ENCODE measurements around the gene PKDREJ.

GRCh38 chr22:46251816-46252380 is 11.2 kb downstream of the PKDREJ start:
- TF ChIP-seq CTCF (optimal IDR thresholded peaks at IDR 0.05 in 1 of 3, IDR thresholded peaks at IDR 0.05 in 1 of 3, conservative IDR thresholded peaks at IDR 0.05 in 1 of 3; ENCODE audit: extremely low read depth in 1 of 3, insufficient read depth in 2 of 3, low read length in 3 of 3) = no peak
- no peak for TF ChIP-seq EZH2 (IDR thresholded peaks at IDR 0.05; ENCODE audit: low read length)

Measured in keratinocyte (primary cell).